CD4-positive, alpha-beta T cell treated with Interleukin-10 for 1 hour (primary cell): ENCODE data around the gene PRCD.
"Not testable (repeated sequence)": the region's sequence is repeated elsewhere in the genome, so short reads cannot be mapped to it uniquely, and the experiment has no call there.

Experiments
- DNase-seq: peaks from one replicate; pipeline ENCODE4 v3.0.0-alpha.2; 2020

PRCD gene

GRCh38 chr17:76528528-76529223, 11.2 kb upstream of the PRCD start:
- no peak for DNase-seq

DNA sequence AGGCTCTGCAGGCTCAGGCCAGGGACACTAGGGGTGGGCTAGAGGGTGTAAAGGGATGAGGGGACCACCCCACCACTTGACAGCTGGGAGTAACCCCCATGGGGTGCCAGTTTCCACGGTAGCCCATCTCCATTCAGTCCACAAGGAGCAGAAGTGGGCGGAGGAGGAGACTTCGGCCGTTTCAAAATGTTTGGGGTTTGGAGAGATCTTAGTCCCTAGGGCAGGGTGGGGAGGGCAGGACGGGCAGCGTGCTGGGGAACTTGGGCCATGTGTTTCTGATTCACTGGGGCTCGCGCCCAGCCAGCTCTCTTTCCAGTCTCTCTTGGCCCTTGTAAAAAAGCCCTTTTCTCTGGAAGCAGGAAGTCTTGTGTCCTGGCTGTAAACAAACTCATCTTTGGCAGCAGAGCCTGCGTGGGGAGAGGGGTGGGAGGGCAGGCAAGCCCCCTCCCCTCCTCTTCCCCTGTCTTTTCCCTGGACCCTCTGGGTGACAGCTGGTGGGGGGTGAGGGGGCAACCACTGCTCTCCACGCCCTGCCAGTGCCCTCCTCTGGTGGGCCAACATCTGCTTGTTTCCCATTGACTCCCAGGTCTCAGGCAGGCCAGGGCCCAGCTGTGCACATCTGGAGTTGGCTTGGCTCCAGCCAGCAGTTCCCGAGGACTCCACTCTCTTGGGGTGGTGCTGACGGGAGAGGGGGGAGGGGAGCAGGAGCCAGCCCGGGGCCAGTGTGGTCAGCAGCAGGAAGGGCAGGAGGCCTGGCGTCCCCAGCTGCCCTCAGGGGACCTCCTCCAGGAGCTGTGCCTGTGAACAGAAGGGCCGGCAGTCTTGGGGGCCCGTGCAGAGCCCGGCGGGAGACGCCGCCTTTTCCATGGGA, 10.4 kb upstream of the PRCD start:
- DNase-seq: no peak

DNA sequence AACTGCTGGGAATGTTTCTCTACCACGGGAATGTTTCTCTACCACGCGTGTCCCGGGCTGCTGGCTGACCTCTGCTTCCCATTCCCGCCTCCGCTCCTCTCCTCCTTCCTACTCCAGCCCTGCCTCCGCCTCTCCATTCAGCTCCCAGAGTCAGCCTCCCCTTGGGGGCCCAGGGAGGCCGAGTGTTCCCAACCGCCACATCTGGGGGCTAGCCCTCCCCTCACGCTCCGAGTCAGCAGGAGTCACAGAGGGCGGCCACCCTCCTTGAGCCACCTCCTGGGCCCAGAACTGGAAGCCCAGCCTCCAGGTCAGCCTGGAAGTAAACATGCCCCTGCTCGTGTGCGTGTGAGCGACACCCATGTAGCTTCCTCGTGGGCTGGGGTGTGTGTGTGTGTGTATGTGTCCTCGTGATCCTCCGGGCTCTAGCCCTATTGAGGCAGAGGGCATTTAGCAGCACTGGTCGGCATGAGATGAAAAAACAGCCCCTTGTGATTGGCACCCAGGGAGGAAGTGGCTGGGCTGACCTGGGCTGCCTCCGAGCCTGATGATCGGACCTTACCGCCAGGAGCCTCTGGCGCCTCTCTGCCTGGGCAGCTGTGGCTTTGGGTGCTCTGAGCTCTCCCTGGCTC, 9.6 kb upstream of the PRCD start:
- no peak for DNase-seq

DNA sequence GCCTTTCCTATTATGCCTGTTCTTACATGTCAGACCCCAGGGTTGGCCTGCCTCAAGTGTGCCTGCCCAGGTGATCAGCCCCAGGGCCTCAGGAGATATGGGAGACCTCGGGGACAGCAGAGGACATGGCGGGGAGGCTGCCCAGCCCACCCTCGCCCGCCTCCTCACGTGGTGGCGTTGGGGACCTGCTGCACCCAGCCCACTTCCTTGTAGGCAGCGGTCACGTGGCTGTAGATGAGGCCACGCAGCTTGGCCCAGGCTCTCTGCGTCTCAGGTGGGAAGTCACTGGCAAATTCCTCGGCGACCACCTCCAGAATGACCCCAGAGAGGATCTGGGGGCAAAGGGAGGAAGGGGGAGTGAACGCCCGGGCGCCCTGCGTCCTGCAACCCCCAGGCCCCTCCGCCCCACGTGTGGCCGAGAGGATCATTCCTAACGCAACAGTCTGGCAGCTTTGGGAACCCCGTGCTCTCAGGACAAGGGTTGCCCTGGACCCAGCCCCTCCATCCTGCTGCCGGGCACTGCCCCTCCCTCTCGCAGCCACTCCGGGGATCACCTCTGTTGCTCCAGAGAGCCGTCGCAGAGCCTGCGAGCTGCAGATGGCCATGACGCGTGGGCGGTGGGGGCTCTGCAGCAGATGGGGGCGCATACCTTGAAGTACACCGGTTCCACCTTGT, 8.9 kb upstream of the PRCD start:
- DNase-seq: no peak

- DNase-seq: no peak
These were observed 8.3 kb upstream of the PRCD start for GRCh38 chr17:76531486-76532038.

DNA sequence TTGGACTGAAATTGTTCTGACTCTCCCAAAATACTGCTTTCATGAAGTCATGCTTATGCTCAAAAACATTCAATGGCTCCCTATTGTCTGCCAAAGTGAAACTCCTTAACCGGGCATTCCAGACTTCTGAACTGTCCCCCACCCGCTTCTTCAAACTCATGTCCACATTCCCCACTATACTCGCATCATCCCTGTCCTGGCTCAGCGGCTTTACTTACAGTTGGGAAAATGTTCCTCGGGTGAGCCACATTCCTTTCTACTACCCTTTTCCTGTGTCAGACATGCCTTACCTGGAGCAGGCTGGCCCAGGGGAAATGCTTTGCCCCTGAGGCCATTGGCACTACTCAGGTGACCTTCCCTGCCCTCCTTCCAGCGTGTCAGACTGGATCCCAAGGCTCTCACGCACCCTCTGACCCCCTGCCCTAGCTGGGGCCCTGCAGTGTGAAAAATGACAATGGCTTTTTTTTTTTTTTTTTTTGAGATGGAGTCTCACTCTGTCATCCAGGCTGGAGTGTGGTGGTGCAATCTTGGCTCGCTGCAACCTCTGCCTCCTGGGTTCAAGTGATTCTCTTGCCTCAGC, 7.7 kb upstream of the PRCD start:
- no peak for DNase-seq

GRCh38 chr17:76533640-76534359, 6.0 kb upstream of the PRCD start:
- DNase-seq: not testable (repeated sequence)

DNA sequence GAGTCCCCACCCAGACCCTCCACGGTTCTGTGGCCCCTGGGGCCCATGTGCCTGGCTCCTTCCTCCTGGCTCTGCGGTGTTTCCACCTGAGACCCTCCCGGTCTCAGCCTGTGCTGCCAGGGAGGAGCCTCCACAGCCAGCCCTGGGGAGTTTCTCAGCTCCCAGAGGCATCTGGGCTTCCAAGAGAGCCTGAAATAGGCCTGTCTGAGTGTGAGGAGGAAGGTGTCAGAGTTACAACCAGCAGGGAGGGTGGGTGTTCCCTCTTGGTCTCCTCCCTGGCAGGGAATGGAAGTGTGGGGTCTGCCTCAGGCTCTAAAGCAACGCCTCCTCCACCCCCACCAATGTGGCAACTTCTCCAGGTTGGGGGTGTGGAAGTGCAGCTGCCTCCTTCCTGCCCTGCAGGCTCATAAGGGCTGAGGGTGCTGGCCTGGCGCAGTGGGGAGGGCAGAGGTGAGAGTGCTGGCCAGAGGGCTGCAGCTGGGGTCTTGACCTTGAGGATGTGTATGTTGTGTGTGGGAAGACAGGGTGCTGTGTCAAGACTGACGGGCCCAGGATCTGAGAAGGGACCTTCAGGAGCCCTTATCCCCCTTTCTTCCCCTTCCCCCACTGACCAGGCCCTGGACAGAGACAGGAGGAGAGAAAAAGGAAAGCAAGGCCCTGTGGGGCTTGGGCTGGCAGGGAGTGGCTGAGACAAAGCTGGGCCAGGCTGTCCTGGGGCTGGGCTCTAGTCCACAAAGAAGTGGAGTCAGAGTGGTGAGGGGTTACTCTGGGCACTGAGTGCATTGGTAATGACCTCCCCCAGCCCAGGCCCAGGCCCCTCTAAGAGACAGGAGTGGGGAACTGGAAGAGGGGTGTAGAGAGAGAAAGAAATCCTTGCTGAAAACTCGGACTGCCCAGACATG, 4.8 kb upstream of the PRCD start:
- no peak for DNase-seq

- no peak for DNase-seq
These were observed 3.9 kb upstream of the PRCD start for GRCh38 chr17:76535788-76536510.

GRCh38 chr17:76536511-76537287, 3.1 kb upstream of the PRCD start:
- no peak for DNase-seq

- no peak for DNase-seq
These were observed 2.6 kb upstream of the PRCD start for GRCh38 chr17:76537288-76537577.

- no peak for DNase-seq
These were observed 2.1 kb upstream of the PRCD start, which contains the start of gene CYGB for GRCh38 chr17:76537578-76538280. Gene CYGB (minus strand): TSS chr17:76537709. CDS start chr17:76537542, 167 bp downstream.

DNA sequence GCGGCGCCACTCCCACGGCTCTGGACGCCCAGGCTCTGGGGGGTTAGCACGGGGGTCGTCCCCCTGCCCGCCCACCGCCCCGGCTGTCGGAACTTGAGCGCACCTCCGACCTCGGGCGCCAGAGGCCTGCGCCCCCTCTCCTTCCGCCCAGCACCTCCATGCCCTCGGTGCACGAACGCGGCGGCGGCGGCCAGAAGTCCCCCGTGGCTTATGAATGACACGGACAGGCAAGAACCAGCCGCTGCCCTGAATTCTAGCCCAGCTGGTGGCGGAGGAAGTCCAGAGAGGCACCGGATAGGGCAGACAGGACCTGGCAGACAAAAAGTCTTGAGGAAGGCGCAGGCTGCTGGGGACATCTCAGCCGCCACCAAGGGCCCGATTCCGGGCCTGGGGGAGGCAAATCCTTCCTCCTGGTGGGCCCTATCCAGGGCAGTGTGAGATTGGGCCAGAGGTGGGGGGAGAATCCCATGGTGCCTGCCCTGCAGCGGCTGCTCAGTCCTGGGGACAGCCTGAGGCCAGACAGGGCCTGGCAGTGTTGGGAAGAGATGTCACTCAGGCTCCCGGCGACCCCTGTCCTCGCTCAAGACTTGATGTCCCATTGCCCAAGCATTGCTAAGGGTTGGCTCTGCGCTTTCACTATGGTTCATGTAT, 1.4 kb upstream of the PRCD start:
- no peak for DNase-seq

DNA sequence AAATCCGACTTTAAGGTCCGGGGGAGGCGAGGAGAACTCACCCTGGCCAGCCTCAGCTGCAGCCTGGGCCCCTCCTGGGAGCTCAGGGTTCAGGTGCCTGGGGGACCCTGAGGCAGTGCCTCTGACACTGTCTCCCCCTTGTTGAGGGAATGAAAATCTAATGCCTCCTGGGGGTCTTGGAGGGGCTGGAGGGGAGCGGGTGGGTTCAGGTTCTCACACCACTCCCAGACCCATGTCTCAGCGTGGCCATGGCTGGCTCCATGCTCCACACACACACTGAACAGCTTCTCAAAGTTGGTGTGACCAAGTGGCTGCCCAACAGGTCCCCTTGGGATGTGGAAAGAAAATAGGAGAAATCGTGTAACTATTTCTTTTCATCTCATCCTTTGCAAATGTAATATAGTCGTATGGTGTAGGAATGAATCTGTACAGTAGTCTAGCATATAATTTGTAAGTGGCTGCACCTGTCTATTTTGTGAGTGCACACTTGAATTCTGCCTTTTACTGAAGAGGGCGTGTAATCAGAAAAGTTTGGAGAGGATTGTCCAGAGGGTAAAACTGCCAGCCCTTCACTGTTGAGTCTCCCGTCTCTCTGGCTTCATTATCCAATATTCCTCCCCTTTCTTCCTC, 788 bp upstream of the PRCD start:
- no peak for DNase-seq

DNA sequence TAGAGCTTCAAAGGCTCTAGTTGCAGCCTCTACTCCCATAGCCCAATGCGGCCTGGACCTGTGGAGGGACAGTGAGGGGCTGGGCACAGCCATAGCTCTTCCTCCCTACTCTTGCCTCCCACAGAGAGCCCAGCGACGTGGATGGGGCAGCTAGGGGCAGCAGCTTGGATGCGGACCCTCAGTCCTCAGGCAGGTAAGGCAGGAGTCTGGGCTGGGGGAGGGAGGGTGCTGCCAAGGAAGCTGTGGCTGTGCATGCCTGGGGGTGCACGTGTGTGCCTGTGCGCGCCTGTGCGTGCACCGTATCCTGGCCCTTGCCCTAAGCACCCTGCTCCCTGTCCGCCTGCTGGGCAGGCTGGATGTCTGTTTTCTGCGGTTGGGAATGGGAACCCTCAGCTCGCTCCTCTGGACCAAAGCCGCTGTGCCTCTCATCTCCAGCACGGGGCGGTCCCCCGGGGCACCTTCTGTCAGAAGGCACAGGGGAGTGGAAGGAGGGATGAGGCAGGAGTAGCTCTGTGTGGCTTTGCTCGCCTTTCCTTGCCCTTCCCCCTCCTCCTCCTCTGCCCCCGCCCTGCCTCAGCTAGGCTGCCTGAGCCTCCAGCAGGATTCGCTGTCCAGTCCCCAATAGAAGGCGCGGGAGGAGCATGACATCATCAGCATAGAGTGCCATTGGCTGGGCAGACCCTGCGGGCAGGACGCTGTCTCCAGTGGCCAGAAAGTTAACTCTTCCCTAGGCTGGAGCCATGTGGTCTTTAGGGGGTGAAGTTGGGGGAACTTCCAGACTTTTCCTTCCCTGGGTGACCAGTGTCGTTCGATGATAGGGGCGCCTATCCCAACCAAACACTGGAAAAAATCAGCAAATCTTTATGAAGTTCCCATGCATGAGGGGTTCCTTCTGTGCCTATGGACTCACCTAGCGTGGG, 797 bp downstream of the PRCD start:
- no peak for DNase-seq

DNA sequence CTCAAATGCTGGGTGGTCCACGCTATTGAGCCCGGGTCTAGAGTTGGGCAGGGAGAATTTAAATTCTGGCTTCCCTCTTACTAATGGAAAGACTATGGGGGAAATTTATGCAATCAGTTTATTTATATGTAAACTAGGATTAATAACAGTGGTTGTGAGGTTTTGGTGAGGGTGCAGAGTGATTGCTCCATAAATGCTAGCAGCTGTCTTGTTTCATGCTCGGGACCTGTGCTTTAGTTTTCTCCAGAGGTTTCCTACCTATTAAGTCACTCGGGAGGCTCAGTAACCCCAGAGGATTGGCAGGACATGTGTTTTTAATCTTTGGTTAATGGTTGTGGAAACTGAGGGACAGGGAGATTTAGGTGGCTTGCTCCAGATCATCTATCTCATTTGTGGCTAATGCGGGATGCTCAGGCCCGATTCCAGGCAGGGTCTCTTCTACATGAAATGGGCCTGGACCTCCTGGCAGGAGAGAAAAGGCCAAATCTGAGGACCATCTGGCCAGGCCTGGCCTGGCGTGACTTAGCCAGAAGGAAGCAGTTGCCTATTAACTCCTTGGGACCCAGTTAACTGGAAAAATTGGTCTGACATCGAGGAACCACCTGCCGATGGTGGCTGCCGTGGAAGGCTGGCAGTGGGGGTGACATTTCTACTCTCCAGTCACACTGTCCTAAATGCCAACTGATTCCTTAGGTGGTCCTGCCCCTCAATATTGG, 2.1 kb downstream of the PRCD start:
- no peak for DNase-seq
